Lower lobe of right lung (tissue), 2 donors: ENCODE measurements around the gene MCF2L. TPM values are rescaled to one million over a fixed set of nuclear protein-coding genes. Genes with fewer than 3 reads are reported as not detected.
"Not testable (repeated sequence)": the region's sequence is repeated elsewhere in the genome, so short reads cannot be mapped to it uniquely, and the experiment has no call there.

Experiments
- ATAC-seq, 2 donors: fragments of 200-7000 bp; cut with Tn5 transposase; one replicate each; pipeline ENCODE4 v1.9.1; 2020 to 2022; ENCODE audit warnings: mild to moderate bottlenecking in 2 of 2, moderate library complexity in 2 of 2
- DNase-seq: peaks from one replicate; pipeline ENCODE4 v3.0.0-alpha.2; 2020
- H3K27ac ChIP-seq: fragments of 200-600 bp; one replicate; pipeline ENCODE4 v1.8.0; 2022
- H3K27me3 ChIP-seq: fragments of 200-600 bp; one replicate; pipeline ENCODE4 v1.8.0; 2022; ENCODE audit warnings: low read depth
- H3K36me3 ChIP-seq: fragments of 200-600 bp; one replicate; pipeline ENCODE4 v1.8.0; 2022; ENCODE audit warnings: mild to moderate bottlenecking
- H3K4me1 ChIP-seq: fragments of 200-600 bp; one replicate; pipeline ENCODE4 v1.8.0; 2022
- H3K4me3 ChIP-seq: fragments of 200-600 bp; one replicate; pipeline ENCODE4 v1.8.0; 2022; ENCODE audit warnings: mild to moderate bottlenecking
- H3K9me3 ChIP-seq: fragments of 200-600 bp; one replicate; pipeline ENCODE4 v1.8.0; 2022
- CTCF ChIP-seq: fragments of 200-600 bp; IDR thresholded peaks from one replicate; pipeline ENCODE4 v1.8.0; 2022; ENCODE audit warnings: antibody characterized with exemption, mild to moderate bottlenecking
- intact Hi-C: fragments of 100-400 bp; cut with DNase I; formaldehyde crosslinking; loops from one replicate; pipeline ENCODE4 v1.11.0; 2022
- total RNA-seq: library from RNA; stranded (reverse); fragmentation: NEBNext Ultra II Directional; extraction: Animal tissue kit (Norgen Biotek cat#: 25700); gene quantifications from one replicate; pipeline ENCODE4 v1.2.1, GENCODE V29; 2021
- donor health status: DM: no; HTN: yes; CAD: no; lungs with severe emphysema.

The MCF2L gene
- total RNA-seq, 1 donor from 2014 or later: 42.4 TPM

- DNase-seq: peak; percentile 25
- H3K4me1 ChIP-seq: no peaks in the 10 kb centered on the region
- no peak for ATAC-seq
- H3K27ac ChIP-seq: no peak overlapping the region
- TF ChIP-seq CTCF: no peak
- no peaks in the 10 kb centered on the region for H3K9me3 ChIP-seq
- peaks cover 4% of the 10 kb centered on the region for H3K27me3 ChIP-seq
- no peak overlapping the region for H3K4me3 ChIP-seq
- peaks cover 7% of the 10 kb centered on the region for H3K36me3 ChIP-seq
- intact Hi-C loops: no loop called here
Measured at GRCh38 chr13:113052206-113052605, 83.2 kb downstream of the MCF2L start.

- intact Hi-C loops: no loop called here
Measured at GRCh38 chr13:113052971-113053370, 84.0 kb downstream of the MCF2L start.

GRCh38 chr13:113053376-113053775 is 84.4 kb downstream of the MCF2L start:
- Histone ChIP-seq H3K4me1 (no peaks in the 10 kb centered on the region), H3K9me3 (no peaks in the 10 kb centered on the region), H3K27ac (no peak overlapping the region), H3K27me3 (peaks cover 4% of the 10 kb centered on the region), H3K36me3 (peaks cover 7% of the 10 kb centered on the region), H3K4me3 (no peak overlapping the region)
- no peak for TF ChIP-seq CTCF
- intact Hi-C loops: no loop called here
- DNase-seq (peak; percentile 36), ATAC-seq (no peak)

More at GRCh38 chr13:113052971-113053370, 84.0 kb downstream of the MCF2L start:
- Histone ChIP-seq H3K27me3 (peaks cover 4% of the 10 kb centered on the region), H3K4me1 (no peaks in the 10 kb centered on the region), H3K4me3 (no peak overlapping the region), H3K27ac (no peak overlapping the region), H3K36me3 (peaks cover 7% of the 10 kb centered on the region), H3K9me3 (no peaks in the 10 kb centered on the region)
- ATAC-seq: no peak
- no peak for TF ChIP-seq CTCF
- peak; percentile 31 for DNase-seq

DNA sequence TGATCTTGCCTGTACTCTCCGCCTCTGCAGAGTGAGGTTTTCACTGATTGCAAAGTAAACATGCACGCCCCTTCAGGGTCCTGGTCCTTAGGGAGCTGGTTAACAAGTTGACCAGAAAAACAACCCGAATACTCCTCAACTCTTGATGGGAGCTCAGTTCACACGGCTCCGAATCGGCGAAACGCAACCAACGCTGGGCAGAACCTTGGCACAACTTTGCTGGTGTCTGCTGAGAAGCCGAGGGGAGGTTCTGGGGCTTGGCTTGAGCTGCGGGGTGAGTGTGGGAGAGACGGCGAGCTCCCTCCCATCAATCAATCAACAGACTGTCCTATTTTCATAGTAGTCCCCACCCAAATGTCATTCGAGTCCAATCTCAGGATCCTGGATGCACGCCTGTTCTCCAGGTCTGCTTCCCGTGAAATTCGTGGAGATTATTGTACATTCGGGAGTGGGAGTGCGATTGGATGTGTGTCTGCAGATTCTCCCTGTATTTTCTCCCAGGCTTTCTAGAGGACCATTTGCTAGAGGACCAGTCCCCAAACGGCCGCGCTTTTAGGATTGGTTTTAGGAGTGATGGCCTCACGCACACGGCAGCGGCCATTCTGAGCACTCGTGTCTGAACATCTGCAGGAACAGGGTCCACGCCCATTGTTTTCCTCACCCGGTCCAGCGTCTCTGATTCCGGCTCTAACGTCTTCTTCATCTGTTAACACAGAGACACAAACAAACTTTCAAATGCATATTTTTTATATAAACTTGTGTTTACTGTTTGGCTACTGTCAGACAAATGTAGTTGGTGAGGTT is 85.0 kb downstream of the MCF2L start:
- Histone ChIP-seq H3K36me3 (peaks cover 7% of the 10 kb centered on the region), H3K4me3 (no peak overlapping the region), H3K9me3 (no peaks in the 10 kb centered on the region), H3K27me3 (peaks cover 4% of the 10 kb centered on the region), H3K27ac (no peak overlapping the region), H3K4me1 (no peaks in the 10 kb centered on the region)
- TF ChIP-seq CTCF: no peak
- intact Hi-C loops: no loop called here
- DNase-seq (peak; percentile 28), ATAC-seq (no peak)

DNA sequence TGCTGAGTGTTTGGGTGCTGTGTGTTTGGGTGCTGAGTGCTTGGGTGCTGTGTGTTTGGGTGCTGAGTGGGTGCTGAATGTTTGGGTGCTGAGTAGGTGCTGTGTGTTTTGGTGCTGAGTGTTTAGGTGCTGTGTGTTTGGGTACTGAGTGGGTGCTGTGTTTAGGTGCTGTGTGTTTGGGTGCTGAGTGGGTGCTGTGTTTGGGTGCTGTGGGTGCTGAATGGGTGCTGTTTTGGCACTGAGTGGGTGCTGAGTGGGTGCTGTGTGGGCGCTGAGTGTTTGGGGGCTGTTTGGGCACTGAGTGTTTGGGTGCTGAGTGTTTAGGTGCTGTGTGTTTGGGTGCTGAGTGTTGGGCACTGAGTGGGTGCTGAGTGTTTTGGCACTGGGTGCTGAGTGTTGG is 88.1 kb downstream of the MCF2L start:
- Histone ChIP-seq H3K36me3 (peaks cover 4% of the 10 kb centered on the region), H3K27ac (no peak overlapping the region), H3K27me3 (peaks cover 4% of the 10 kb centered on the region), H3K4me1 (no peaks in the 10 kb centered on the region), H3K4me3 (no peak overlapping the region), H3K9me3 (no peaks in the 10 kb centered on the region)
- intact Hi-C loops: no loop called here
- TF ChIP-seq CTCF: no peak
- peak; percentile 2 for DNase-seq
- ATAC-seq: no peak

DNA sequence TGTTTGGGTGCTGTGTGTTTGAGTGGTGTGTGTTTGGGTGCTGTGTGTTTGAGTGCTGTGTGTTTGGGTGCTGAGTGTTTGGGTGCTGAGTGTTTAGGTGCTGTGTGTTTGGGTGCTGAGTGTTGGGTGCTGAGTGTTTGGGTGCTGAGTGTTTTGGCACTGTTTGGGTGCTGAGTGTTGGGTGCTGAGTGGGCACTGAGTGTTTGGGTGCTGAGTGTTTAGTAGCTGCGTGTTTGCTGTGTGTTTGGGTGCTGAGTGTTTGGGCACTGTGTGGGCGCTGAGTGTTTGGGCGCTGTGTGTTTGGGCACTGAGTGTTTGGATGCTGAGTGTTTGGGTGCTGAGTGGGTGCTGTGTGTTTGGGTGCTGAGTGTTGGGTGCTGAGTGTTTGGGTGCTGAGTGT is 88.5 kb downstream of the MCF2L start:
- peak; percentile 7 for DNase-seq
- H3K36me3 ChIP-seq, intact Hi-C loops, H3K9me3 ChIP-seq, H3K27me3 ChIP-seq, H3K4me3 ChIP-seq, H3K4me1 ChIP-seq, H3K27ac ChIP-seq, ATAC-seq: not testable (repeated sequence)
